GM21786 (cell line): Measurements from ENCODE around the gene RRP36.

ENCODE experiments used
- ATAC-seq: cut with Tn5 transposase; IDR thresholded peaks from one replicate; pipeline ENCODE4 v1.9.1; 2021; ENCODE audit not compliant: unreplicated experiment

Gene RRP36

DNA sequence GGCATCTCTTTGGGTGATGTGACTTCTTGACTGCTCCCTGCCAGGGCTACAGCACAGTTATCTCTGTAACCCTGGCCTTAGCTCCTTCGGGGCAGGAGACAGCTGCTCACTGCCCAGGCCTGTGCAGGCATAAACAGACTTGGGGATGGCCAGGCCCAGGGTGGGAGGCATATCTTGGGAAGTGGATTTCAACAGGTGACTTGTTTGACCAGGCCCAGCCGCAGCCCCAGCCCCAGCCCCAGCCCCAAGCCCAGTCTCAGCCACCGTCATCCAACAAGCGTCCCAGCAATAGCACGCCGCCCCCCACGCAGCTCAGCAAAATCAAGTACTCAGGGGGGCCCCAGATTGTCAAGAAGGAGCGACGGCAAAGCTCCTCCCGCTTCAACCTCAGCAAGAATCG, 15.2 kb upstream of the RRP36 start:
- no peak for ATAC-seq

DNA sequence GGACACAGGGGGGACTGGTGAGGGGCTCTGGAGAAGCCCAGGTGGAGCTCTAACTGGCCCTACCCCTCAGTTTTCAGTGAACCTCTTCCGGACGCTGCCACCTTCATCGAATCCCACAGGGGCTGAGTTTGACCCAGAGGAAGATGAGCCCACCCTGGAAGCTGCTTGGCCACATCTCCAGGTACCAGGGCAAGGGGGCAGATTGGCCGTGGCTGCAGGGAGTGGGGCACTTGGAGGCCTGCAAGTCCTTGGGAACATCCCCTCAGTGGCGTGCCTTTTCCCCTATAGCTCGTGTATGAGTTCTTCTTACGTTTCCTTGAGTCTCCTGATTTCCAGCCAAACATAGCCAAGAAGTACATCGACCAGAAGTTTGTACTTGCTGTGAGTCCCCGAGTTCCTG, 14.3 kb upstream of the RRP36 start:
- no peak for ATAC-seq

DNA sequence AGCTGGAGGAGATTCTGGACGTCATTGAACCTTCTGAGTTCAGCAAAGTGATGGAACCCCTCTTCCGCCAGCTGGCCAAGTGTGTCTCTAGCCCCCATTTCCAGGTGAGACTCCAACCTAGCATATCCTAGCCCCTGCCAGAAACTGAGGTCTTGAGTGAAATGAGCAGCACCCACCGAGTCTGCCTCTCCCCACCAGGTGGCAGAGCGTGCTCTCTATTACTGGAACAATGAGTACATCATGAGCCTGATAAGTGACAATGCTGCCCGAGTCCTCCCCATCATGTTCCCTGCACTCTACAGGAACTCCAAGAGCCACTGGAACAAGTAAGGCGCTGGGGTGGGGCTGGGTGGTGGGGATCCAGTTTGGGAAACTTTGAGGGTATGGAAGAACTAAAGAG, 12.3 kb upstream of the RRP36 start:
- ATAC-seq, result no peak

DNA sequence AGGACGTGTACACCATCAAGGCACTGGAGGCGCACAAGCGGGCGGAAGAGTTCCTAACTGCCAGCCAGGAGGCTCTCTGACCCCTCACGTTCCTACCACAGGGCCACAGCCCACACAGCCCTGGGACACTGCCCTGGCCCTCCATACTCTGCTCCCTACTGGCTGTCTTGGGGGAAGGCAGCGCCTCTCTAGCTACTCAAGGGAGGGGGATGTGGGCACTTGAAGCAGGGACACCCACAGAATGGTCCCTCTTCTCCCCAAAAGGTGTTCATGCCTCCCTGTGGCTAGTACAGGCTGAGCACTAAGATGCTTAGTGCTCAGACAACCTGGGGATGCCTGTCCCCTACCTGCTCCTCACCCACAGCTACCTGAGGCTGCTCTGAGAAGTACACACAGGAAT, 10.2 kb upstream of the RRP36 start:
- no peak for ATAC-seq

DNA sequence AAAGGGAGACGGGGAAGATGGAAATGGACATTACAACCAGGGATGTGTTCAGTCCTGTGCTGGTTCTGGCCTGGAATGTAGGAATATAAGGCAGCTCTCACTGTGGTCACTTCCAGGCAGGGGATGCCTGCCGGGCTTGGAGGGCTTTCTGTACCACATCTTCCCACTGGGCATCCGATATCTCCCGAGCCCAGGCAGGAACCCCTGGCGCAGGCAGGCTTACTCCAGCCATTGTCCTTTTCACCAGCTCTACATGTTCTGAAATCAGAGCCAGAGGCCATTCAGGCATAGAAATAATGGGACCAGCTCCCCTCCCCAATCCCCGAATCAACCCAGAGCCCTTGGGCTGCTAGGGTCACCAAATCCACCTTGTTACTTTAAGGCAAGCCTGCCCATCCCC, 9.1 kb upstream of the RRP36 start:
- no peak for ATAC-seq

DNA sequence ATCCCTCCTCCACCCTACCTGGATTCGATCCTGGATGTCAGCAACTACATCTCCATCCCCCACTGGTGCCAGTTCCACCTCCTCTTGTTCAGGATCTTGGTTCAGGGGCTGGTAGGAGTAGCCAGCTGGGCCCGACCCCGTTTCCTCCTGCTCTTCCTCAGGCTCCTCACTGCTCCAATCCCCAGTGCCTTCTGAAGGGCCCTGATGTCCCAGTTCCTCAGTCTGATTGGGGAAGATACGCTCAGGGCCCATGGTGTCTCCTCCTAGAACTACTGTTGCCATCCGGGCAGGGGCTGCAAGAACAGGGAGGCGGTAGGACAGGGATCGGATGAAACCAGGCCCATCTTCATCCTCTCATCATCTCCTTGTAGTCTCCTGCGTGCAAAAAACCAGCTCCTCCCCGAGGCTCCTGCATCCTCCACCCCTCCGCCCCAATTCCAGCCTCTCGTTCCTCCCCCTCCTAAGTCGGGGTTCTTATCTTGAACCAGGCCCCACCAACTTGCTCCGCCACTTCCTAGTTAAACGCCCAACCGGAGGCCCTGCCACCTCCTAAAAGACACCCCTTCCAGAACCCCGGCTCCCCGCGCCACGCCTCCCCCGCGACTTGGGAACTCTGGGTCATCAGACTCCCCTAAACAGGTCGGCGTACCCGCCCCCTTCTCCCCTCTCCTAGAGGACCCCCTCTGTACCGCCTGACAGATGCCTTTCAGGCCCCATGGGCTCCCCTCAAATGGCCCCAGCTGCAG, 8.2 kb upstream of the RRP36 start:
- peak; percentile 5 for ATAC-seq

DNA sequence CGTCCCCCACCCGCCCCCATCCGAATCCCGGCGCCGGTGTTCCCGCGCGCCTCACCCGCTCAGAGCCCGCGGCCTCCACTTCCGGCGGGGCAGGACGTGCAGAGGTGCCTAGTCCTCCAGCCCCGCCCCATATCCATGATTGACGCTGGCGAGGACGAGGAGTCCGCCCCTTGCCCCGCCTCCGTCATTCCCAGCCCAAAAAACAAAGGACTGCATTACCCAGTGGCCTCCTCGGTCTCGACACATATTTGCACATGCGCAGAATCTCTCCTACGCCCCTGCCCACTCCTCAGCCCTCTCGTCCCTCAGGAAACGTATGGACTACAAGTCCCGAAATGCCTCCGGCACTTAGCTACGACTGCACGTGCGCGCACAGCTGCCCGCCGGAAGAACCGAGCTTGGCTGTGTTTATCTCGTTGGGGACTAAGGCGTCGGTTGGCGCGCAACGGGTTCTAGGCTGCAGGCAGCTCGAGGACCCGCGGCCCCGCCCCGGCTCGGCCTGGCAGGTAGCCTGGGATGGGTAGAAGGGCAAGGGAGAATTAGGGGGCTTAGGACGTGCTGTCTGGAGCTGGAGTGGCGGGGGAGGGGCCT, 7.5 kb upstream of the RRP36 start, which contains the start of the genes KLHDC3 and MEA1:
Gene KLHDC3, plus strand, starts transcription at position 407 of the 591 bp plus-strand sequence. CDS start 2,944 bp downstream, outside the sequence.
Gene MEA1, minus strand, starts transcription at position 104 of the 591 bp plus-strand sequence. CDS start 133 bp downstream, outside the sequence.
- peak; percentile 95 for ATAC-seq

DNA sequence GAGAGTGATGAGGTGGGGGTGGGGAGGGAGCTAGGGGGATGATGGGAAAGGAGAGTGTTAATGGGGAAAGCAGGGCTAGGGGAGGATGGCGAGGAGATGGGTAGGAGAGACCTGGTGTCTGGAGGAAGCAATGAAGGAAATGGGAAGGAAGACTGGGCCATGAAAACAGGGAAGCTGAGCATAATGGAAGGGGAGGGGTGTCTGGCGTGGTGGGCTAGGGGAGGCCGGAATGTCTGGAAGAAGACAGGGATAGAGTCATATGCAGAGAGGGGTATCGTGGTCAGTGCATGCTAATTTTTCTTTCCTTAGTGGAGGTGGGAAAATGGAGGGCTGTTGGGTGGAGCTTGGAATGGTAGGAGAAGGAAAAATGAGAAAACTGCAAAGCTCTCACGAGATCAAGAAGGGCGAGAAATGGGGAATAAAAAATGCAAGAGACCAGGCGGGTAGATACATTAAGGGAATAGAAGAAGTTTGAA, 7.0 kb upstream of the RRP36 start:
- no peak for ATAC-seq

DNA sequence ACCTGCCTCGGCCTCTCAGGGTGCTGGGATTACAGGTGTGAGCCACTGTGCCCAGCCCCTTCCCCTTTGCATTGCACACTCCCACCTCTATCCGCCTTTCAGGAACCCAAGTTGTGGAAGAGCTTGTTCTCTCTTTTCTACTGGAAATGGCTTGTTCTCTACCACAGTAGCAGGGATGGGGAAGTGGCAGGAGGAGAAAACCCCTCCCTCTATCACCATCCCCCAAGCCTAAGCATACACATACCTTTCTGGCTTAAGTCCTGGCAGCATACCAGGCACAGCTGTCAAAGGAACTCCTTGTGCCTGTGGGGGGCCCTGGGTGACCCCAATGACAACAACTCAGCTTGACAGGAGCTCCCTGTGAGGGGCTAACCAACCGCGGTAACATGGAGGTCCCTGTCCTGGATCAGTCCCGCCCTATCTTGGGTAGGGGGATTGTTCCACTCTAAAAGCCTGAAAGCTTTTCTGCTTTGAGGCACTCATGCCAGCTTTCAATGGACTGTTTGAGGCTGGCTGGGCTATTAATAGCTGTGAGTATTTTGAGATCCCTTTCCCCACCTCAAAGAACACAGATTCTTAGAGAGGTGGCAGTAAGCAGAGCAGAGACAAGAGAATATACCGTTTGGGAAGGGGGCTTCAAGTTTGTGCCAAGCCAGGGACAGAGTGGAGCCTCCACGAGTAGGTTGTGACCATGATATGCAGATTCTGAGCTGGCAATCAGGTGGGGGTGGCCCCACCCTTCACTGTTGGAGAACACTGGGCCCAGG, 5.1 kb upstream of the RRP36 start:
- ATAC-seq, result no peak

DNA sequence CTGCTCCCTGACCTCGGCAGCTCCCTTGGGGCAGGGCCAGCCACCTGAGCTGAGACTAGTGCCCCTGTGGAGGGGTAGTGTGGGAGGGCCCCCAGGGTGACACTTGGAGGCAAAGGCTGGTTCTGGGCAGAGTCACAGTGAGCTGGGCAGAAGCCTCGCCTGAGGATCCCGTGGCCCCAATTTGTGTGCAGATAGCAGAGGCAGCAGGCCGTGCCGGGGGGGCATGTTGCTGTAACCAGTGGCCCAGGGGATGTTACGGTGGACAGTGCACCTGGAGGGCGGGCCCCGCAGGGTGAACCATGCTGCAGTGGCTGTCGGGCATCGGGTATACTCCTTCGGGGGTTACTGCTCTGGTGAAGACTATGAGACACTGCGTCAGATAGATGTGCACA, 4.5 kb upstream of the RRP36 start:
- no peak for ATAC-seq

DNA sequence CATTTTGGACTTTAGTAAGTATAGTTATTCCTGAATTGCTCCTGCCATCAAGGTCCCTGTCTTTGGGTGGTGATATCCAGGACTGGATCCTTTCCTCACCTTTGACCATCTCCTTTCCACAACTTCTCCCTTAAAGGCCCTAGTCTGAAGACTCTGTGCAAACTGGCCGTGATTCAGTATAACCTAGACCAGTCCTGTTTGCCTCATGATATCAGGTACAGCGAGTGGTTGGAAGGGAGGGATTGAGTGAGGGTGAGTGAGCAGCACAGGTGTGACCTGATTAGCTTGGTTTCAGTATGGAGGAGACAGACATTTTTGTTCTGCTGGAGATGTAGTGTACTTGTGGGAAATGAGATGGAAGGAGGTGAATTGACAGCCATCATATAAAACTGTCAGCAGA, 2.3 kb upstream of the RRP36 start:
- no peak for ATAC-seq

DNA sequence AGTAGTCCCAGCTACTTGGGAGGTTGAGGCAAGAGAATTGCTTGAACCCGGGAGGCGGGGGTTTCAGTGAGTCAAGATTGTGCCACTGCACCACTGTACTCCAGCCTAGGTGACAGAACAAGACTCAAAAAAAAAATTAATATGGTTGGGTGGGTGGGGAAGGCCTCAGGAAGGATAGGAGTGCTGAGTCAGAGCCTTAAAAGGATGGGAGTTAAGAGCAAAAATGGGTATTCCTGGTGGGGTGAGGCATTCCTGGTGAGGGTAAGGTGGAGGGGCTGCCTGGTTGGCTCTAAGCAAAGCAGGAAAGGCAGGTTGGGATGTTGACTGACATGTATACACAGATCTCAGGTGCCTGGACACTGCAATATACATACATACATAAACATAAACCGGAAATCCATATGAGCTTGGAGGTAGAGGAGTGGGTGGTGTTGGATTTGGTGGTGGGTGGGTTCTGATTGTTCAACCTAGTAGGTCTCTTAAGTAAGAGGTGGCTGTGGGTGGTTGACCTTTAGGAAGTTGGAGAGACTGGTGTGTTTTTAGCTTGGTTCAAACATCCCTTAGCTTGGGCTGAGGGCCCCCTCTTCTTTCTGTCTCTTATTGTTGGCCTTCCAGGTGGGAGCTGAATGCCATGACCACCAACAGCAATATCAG, 1.2 kb upstream of the RRP36 start:
- ATAC-seq, result no peak

DNA sequence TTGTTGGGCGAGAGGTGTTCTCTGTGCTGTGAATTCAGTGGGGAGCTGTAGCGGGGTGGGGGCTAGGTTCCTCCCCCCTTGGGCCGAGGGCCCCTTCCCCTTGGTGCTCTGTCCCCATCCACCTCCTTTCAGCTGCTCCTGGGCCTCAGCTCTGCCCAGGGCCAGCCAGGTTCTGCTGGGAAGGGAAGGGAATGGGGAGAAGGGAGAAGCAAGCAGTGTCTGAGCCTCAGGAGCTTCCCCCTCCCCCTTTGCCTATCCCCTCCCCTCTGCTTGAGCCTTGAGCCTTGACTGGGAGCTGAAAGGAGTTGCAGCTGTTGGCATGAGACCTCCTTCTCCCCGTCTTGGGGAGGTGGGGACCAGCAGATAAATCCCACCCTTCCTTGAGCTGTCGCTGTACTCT, 576 bp upstream of the RRP36 start:
- no peak for ATAC-seq

DNA sequence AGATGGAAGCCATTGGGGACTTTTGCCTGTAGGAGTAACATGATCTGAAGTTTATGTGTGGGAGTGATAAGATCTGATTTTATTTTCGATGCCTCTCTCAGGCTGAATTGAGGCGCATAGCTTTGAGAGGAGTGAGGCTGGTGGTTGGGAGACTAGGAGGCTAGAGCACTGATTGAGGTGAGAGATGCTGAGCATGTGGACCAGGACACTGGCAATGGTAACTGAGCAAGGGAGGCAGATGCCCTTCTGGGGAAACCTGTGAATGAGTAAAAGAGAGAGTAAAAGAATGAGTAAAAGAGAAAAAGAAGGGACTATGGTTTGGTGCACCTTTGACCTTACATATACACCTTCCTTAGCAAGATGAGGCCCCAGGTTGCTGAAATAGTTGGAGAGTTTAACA, 3.0 kb downstream of the RRP36 start:
- no peak for ATAC-seq

DNA sequence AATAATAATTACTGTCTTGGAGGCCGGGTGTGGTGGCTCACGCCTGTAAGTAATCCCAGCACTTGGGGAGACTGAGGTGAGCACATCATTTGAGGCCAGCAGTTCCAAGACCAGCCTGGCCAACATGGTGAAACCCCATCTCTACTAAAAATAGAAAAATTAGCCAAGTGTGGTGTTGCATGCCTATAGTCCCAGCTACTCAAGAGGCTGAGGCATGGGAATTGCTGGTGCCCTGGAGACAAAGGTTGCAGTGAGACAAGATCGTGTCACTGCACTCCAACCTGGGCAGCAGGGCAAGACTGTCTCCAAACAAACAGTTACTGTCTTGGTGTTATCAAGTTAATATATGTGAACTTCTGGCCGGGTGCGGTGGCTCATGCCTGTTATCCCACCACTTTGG, 4.9 kb downstream of the RRP36 start:
- no peak for ATAC-seq

DNA sequence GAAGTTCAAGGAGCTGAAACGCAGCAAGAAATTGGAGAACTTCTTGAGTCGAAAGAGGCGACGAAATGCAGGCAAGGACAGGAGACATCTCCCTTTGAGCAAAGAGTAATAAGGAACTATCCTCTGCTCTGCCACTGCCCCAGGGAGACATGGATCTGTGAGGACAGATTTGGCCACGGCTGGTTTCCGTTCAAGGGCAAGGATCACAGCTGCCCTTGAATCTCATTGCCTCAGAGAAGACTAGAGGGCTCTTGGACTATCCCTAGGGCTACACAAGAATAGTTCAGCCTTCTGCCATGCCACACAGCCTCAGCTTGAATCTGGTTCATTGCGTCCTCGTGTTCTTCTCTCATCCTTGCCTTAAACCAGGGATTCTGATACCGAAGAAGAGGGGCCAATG, 7.7 kb downstream of the RRP36 start:
- no peak for ATAC-seq

DNA sequence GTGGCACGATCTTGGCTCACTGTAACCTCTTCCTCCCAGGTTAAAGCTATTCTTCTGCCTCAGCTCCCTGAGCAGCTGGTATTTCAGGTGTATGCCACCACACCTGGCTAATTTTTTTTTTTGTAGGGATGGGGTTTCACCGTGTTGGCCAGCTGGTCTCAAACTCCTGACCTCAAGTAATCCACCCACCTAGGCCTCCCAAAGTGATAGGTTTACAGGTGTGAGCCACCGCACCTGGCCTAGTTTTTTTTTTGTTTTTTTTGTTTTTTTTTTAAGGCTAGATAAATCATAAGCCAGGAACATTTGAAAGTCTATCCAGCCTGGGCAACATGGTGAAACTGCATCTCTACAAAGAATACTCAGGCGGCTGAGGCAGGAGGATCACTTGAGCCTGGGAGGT, 10.9 kb downstream of the RRP36 start:
- no peak for ATAC-seq

DNA sequence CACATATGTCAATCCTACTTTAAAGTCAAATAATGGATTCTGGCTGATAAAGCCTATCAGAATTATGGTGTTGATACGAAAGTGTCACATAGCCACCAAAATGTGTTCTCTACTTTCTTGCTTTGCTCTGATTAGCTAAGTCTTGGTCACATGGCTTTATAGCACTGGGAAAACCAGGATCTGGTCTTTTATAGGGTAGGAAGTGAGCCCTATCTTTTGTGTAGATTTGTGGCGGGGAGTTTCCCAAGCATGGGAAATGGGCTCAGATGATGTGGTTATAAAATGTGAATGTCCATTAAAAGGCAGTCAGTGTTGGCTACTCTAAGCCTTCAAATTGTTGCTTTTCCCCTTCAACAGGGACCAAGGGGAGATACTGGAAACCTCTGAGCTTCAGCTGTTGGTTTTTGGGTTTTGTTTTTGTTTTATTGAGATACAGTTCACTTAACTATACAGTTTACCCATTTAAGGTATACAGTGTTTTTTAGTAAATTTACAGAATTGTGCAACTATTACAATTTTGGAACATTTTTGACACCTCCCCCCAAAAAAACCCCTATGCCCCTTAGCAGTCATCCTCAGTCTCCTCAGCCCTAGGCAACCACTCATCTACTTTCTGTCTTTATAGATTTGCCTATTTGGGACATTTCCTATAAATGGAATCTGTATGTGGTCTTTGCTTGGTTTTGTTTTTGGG, 12.2 kb downstream of the RRP36 start:
- no peak for ATAC-seq

DNA sequence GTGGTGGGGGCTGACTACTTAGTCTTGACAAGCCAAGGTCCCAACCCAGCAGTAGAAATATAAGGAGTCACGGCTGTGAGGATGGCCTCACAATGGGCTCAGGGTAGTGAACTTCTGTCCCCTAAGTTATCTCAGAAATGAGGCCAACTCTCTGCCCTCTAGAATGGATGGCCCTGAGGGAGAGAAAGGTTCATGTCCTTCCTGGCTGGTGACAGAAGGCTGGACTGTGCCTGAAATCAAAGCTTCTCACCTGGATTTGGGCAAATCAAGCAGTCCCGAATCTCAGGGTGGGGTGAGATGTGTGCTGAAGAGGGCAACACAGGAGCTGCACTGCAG, 12.7 kb downstream of the RRP36 start:
- ATAC-seq, result no peak

DNA sequence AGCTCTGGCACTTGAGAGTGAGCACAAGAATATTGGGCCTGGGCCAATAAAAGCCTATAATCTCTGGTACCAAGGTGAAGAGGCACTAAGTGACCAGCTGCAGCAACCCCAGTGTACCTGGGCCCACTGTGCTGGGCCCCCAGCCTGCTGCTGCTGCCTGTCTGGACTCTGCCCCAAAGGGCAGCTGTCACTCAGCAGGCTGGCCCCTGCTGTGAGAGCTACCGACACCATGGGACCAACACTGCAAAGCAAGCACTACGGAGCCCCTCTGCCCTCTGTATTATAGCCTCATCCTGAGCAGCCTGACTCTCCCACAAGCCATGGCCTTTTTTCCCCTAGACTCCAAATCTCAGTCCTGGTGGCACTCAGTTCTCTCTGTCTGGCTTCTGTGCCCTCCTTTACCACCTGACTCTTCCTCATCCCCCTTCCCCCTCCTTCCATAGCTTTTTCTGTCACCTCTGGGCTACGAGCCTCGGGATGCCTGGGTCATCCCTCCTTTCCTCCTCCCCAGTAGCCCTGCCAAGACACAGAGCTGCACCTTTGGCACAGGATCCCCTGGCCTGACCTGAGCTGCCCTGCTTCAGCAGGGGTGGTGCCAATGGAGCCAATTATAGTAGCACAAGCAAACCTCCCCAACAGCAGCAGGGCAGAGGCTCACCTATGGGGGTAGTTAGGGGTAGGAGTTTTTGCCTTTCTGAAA, 14.2 kb downstream of the RRP36 start:
- ATAC-seq, result no peak
